ENCODE data around the gene OSBPL9.

OSBPL9 gene

GRCh38 chr1:51648180-51649109, 31.6 kb downstream of the OSBPL9 start (continued):
- TF ChIP-seq ZSCAN4 (tag by site-specific recombination; IDR thresholded peaks at IDR 0.05) (no peak), HIC1 (tag by site-specific recombination; IDR thresholded peaks at IDR 0.05) (no peak), ZFP69B (tag by site-specific recombination; IDR thresholded peaks at IDR 0.05) (peak; percentile 66; the same call in 1 of the 2 replicates), ZFP3 (tag by site-specific recombination; IDR thresholded peaks at IDR 0.05; ENCODE audit: low read depth) (no peak), ZNF350 (tag by site-specific recombination; IDR thresholded peaks at IDR 0.05) (no peak), PRDM6 (tag by site-specific recombination; IDR thresholded peaks at IDR 0.05) (peak; percentile 26; the same call in 1 of the 2 replicates), IKZF3 (tag by site-specific recombination; IDR thresholded peaks at IDR 0.05) (peak; percentile 80), ZIC2 (tag by site-specific recombination; IDR thresholded peaks at IDR 0.05) (peak; percentile 25; the same call in 1 of the 2 replicates), ZNF174 (tag by site-specific recombination; IDR thresholded peaks at IDR 0.05) (no peak), BCL6B (tag by site-specific recombination; IDR thresholded peaks at IDR 0.05) (no peak), ZNF311 (tag by site-specific recombination; IDR thresholded peaks at IDR 0.05; ENCODE audit: borderline replicate concordance) (no peak), ZNF692 (tag by site-specific recombination; IDR thresholded peaks at IDR 0.05) (peak; percentile 82), ZNF596 (tag by site-specific recombination; IDR thresholded peaks at IDR 0.05) (peak; percentile 60; the same call in 1 of the 2 replicates), SP2 (tag by site-specific recombination; IDR thresholded peaks at IDR 0.05) (peak; percentile 47), ZNF571 (tag by site-specific recombination; IDR thresholded peaks at IDR 0.05) (no peak), GLIS2 (tag by site-specific recombination; IDR thresholded peaks at IDR 0.05) (peak; percentile 33; the same call in 1 of the 2 replicates), ZNF146 (tag by site-specific recombination; IDR thresholded peaks at IDR 0.05) (no peak), ZNF223 (tag by site-specific recombination; IDR thresholded peaks at IDR 0.05) (no peak), ZNF23 (tag by site-specific recombination; IDR thresholded peaks at IDR 0.05; ENCODE audit: borderline replicate concordance) (no peak), ZBTB17 (tag by site-specific recombination; IDR thresholded peaks at IDR 0.05) (peak; percentile 67), ZNF510 (tag by site-specific recombination; IDR thresholded peaks at IDR 0.05; ENCODE audit: insufficient replicate concordance) (no peak), ZNF449 (tag by site-specific recombination; IDR thresholded peaks at IDR 0.05) (no peak), ZNF221 (tag by site-specific recombination; IDR thresholded peaks at IDR 0.05; ENCODE audit: borderline replicate concordance) (no peak), MYNN (tag by site-specific recombination; IDR thresholded peaks at IDR 0.05; ENCODE audit: borderline replicate concordance) (no peak), ZBTB8A (tag by site-specific recombination; IDR thresholded peaks at IDR 0.05) (0 out of 2 replicates have a peak, but pooled peaks have one; percentile 13), PRDM4 (tag by site-specific recombination; IDR thresholded peaks at IDR 0.05) (no peak), ZNF140 (tag by site-specific recombination; IDR thresholded peaks at IDR 0.05) (peak; percentile 77)

Measured in HEK293 (cell line).